Keratinocyte (primary cell): ENCODE measurements around the gene ATXN7L1. TPM values are rescaled to one million over a fixed set of nuclear protein-coding genes. Genes with fewer than 3 reads are reported as not detected.

Source experiments
- DNase-seq: peaks from one replicate; pipeline ENCODE4 v3.0.0-alpha.2; 2011; ENCODE audit warnings: low read depth, missing footprints, low spot score
- FAIRE-seq: peaks from 2 replicates; lab custom pipeline; 2011; peaks lifted over from hg19 to GRCh38; lab: Jason Lieb, UNC
- H2AFZ ChIP-seq: 2 replicates; pipeline ENCODE4 v1.6.0; 2012; ENCODE audit warnings: low read length, control low read depth, inconsistent platforms; ENCODE audit not compliant: control insufficient read depth
- H3K27ac ChIP-seq: 2 replicates; pipeline ENCODE4 v1.5.1; 2011; ENCODE audit warnings: low read length; ENCODE audit not compliant: control insufficient read depth, insufficient read depth
- H3K27me3 ChIP-seq: 3 replicates; pipeline ENCODE4 v1.6.0; 2011; ENCODE audit warnings: low read length; ENCODE audit not compliant: control insufficient read depth, insufficient read depth; ENCODE audit errors: extremely low read depth
- H3K36me3 ChIP-seq, 2 experiments: 2 replicates in 1 of 2; 3 replicates in 1 of 2; pipeline ENCODE4 v1.5.1; 2011; ENCODE audit warnings: low read length in 2 of 2, mild to moderate bottlenecking in 1 of 2; ENCODE audit not compliant: control insufficient read depth in 2 of 2, insufficient read depth in 2 of 2; ENCODE audit errors: extremely low read depth in 1 of 2
- H3K4me1 ChIP-seq: 3 replicates; pipeline ENCODE4 v1.5.1; 2011; ENCODE audit warnings: low read length; ENCODE audit not compliant: control insufficient read depth, insufficient read depth; ENCODE audit errors: extremely low read depth
- H3K4me2 ChIP-seq: 3 replicates; pipeline ENCODE4 v1.6.0; 2011; ENCODE audit warnings: low read depth, low read length; ENCODE audit not compliant: control insufficient read depth, insufficient read depth; ENCODE audit errors: extremely low read depth
- H3K4me3 ChIP-seq, 3 experiments: fragments of 200-600 bp in 1 of 3; sonication (generic) in 1 of 3; 2 replicates in 2 of 3; 3 replicates in 1 of 3; pipeline ENCODE4 v1.5.1; 2011 to 2016; ENCODE audit warnings: low read length in 3 of 3, mild to moderate bottlenecking in 3 of 3, control low read depth in 2 of 3, inconsistent platforms in 1 of 3, low read depth in 1 of 3, mixed read lengths in 1 of 3, mixed run types in 1 of 3, moderate library complexity in 1 of 3; ENCODE audit not compliant: control insufficient read depth in 2 of 3, insufficient read depth in 2 of 3; ENCODE audit errors: extremely low read depth in 1 of 3
- H3K79me2 ChIP-seq: 2 replicates; pipeline ENCODE4 v1.6.0; 2012; ENCODE audit warnings: low read length; ENCODE audit not compliant: control insufficient read depth, insufficient read depth
- H3K9ac ChIP-seq: 3 replicates; pipeline ENCODE4 v1.6.0; 2011; ENCODE audit warnings: low read length; ENCODE audit not compliant: control insufficient read depth, insufficient read depth; ENCODE audit errors: extremely low read depth
- H3K9me1 ChIP-seq: 3 replicates; pipeline ENCODE4 v1.6.0; 2011; ENCODE audit warnings: low read length; ENCODE audit not compliant: control insufficient read depth, insufficient read depth; ENCODE audit errors: extremely low read depth
- H3K9me3 ChIP-seq: 2 replicates; pipeline ENCODE4 v1.5.1; 2012; ENCODE audit warnings: low read depth, low read length; ENCODE audit not compliant: control insufficient read depth
- H4K20me1 ChIP-seq: 3 replicates; pipeline ENCODE4 v1.6.0; 2011; ENCODE audit warnings: low read length; ENCODE audit not compliant: control insufficient read depth, insufficient read depth; ENCODE audit errors: extremely low read depth
- EZH2 ChIP-seq: IDR thresholded peaks from one replicate; pipeline ENCODE4 v1.6.1; 2012; ENCODE audit warnings: inconsistent platforms, mild to moderate bottlenecking, low read length, moderate library complexity
- dilution Hi-C: fragments of 300-500 bp; cut with MboI; formaldehyde crosslinking; loops from one replicate; pipeline ENCODE4 v1.7.0; 2020; ENCODE audit warnings: low sequenced_read_pairs; ENCODE audit not compliant: extremely low pct_ligation_motif_present
- polyA plus RNA-seq, 5 experiments: library from polyadenylated mRNA; depleted of rRNA in 3 of 5; stranded (reverse) in 3 of 5; stranded (forward) in 1 of 5; unstranded in 1 of 5; fragments of >200 nt; gene quantifications; 1 replicate in 1 of 5; 2 replicates in 3 of 5; 3 replicates in 1 of 5; pipeline versions ENCODE4 v1.2.1 to v1.2.3, GENCODE V29; 2011 to 2012; ENCODE audit warnings: missing spikeins in 2 of 5, low read depth in 1 of 5, low replicate concordance in 1 of 5
- TF ChIP-seq, protein P1 (sequence below), 3 experiments: IDR thresholded peaks in 1 of 3; conservative IDR thresholded peaks in 1 of 3; optimal IDR thresholded peaks in 1 of 3; 2 replicates in 2 of 3; 3 replicates in 1 of 3; pipeline versions ENCODE3 to v1.5.1; 2011; ENCODE audit warnings: low read length in 3 of 3, mild to moderate bottlenecking in 3 of 3, moderate library complexity in 2 of 3, control low read depth in 1 of 3, inconsistent platforms in 1 of 3; ENCODE audit not compliant: insufficient read depth in 2 of 3; ENCODE audit errors: extremely low read depth in 1 of 3

The ATXN7L1 gene
- polyA plus RNA-seq, 1 donor (not counting 4 experiments of a cell fraction or from before 2014, with no cell fraction given), result 4.8 TPM

DNA sequence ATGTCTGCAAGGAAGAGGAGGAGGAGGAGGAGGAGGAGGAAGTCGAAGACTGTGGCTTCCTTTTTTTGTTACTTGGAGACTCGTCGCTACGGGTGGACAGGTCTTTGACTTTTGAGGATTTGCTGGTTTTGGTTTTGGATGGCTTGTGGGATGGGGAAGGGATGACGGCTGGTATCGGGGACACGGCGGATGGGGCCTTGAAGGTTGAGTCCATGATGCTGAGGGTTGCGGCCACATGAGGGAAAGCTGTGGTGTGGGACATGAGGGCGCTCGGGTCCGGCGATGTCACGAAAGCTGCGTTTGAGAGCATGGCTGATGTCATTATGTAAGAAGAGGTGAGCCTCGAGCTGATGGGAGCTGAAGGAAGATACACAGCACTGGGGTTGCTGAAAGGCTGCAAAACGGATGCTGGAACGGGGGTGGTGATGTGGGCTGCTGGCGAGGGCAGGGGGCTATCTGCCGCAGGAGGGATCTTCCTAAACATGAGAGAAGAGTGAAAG lies 262.0 kb downstream of the ATXN7L1 start:
- Histone ChIP-seq H3K9ac (no peak overlapping the region), H3K79me2 (no peaks in the 10 kb centered on the region), H4K20me1 (no peaks in the 10 kb centered on the region), H3K27ac (no peak overlapping the region), H3K27me3 (no peaks in the 10 kb centered on the region), H3K4me3 (no peak overlapping the region), H3K9me3 (no peaks in the 10 kb centered on the region), H3K4me2 (no peak overlapping the region), H3K4me1 (no peaks in the 10 kb centered on the region), H3K36me3 (peaks cover 0 to 4% of the 10 kb centered on the region in 2 experiments), H3K9me1 (no peaks in the 10 kb centered on the region), H2AFZ (no peak overlapping the region)
- no peak for DNase-seq
- dilution Hi-C loops, result no loop called here
- FAIRE-seq, result no peak
- TF ChIP-seq, protein P1, sequence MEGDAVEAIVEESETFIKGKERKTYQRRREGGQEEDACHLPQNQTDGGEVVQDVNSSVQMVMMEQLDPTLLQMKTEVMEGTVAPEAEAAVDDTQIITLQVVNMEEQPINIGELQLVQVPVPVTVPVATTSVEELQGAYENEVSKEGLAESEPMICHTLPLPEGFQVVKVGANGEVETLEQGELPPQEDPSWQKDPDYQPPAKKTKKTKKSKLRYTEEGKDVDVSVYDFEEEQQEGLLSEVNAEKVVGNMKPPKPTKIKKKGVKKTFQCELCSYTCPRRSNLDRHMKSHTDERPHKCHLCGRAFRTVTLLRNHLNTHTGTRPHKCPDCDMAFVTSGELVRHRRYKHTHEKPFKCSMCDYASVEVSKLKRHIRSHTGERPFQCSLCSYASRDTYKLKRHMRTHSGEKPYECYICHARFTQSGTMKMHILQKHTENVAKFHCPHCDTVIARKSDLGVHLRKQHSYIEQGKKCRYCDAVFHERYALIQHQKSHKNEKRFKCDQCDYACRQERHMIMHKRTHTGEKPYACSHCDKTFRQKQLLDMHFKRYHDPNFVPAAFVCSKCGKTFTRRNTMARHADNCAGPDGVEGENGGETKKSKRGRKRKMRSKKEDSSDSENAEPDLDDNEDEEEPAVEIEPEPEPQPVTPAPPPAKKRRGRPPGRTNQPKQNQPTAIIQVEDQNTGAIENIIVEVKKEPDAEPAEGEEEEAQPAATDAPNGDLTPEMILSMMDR (optimal IDR thresholded peaks at IDR 0.05 in 1 of 3, IDR thresholded peaks at IDR 0.05 in 1 of 3, conservative IDR thresholded peaks at IDR 0.05 in 1 of 3; ENCODE audit: extremely low read depth in 1 of 3, insufficient read depth in 2 of 3, low read length in 3 of 3), result no peak
- no peak for TF ChIP-seq EZH2

DNA sequence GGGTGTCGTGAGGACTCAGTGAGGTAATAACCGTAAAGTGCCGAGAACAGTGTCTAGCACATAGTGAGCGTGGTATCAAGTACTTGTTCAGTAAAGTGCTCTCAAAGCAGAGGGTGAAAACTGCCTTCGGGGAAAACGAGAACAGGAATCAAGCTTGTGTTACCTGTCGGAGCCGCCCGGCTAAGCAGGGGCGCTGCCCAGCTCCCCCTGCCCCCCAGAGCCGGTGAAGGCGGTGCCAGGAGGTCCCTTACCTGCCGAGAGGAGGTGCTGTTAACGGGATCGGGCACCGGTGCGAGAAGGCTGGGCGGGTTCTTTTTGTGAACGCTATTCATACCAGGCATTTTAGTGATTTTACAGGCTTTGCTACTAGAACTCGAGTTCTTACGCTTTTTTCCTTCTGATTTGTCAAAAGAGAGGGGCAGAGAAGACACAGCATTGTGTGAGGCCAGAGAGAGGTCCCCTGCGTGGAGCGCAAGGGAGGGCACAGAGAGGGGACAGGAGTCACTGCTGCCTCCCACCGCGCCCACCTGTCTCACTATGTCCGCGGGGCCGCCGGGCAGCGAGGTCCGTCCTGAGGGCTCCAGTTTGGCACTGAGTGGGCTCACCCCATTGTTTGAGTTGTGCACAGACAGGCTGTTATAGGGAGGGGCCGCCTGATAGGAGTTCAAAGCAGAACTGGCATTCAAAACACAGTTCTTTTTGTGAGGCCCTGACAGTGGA lies 262.6 kb downstream of the ATXN7L1 start:
- FAIRE-seq (no peak), DNase-seq (no peak)
- Histone ChIP-seq H3K9me3 (no peaks in the 10 kb centered on the region), H3K27me3 (no peaks in the 10 kb centered on the region), H3K36me3 (peaks cover 0 to 4% of the 10 kb centered on the region in 2 experiments), H4K20me1 (no peaks in the 10 kb centered on the region), H3K27ac (no peak overlapping the region), H2AFZ (no peak overlapping the region), H3K9me1 (no peaks in the 10 kb centered on the region), H3K4me1 (no peaks in the 10 kb centered on the region), H3K4me3 (no peak overlapping the region), H3K9ac (no peak overlapping the region), H3K4me2 (no peak overlapping the region), H3K79me2 (no peaks in the 10 kb centered on the region)
- TF ChIP-seq, protein P1 (optimal IDR thresholded peaks at IDR 0.05 in 1 of 3, IDR thresholded peaks at IDR 0.05 in 1 of 3, conservative IDR thresholded peaks at IDR 0.05 in 1 of 3; ENCODE audit: extremely low read depth in 1 of 3, insufficient read depth in 2 of 3, low read length in 3 of 3), result no peak
- no peak for TF ChIP-seq EZH2
- dilution Hi-C loops, result no loop called here
